Body of pancreas (tissue), 4 donors: ENCODE measurements around the gene ZNF106.

Experiments
- CTCF ChIP-seq, 7 experiments: fragments of 450-650 bp in 4 of 7; fragments of 200-600 bp in 3 of 7; sonication (generic) in 3 of 7; IDR thresholded peaks; one replicate each; pipeline ENCODE4 v1.5.1; 2016 to 2019; ENCODE audit warnings: antibody characterized with exemption in 7 of 7
- POLR2A ChIP-seq, 3 donors: fragments of 450-650 bp; IDR thresholded peaks; one replicate each; pipeline ENCODE4 v1.6.1; 2016; ENCODE audit warnings: antibody characterized with exemption in 3 of 3, mild to moderate bottlenecking in 2 of 3

- TF ChIP-seq CTCF (IDR thresholded peaks at IDR 0.05) (no peak), POLR2A (IDR thresholded peaks at IDR 0.05) (peak; percentile 57 to 87 (median 86))
These were observed at the start of gene ZNF106 for GRCh38 chr15:42490671-42491538.
